AG08396 (cell line): ENCODE results near the gene KCNJ16.

Source experiments
- DNase-seq: peaks from one replicate; pipeline ENCODE4 v3.0.0; 2012; ENCODE audit warnings: low spot score, mixed read lengths

Gene KCNJ16

DNA sequence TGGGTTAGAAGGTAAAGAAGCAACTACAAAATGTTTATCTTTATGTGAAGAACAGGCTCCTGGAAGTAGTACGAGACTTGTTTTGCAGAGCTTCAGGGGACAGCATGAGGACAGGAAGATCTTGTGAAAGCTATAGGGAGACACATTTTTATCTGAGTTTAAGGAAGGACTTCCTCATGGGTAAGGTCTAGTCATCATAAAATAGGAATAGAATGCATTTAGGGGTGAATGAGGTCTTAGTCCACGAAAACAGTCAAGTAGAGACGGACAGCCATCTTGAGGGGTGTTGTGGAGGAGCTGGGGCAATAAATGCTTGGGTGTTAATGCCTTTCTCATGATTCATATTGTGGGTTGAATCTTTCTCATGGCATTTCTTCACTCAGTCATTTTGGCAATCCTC, 24.3 kb downstream of the KCNJ16 start:
- DNase-seq = no peak

DNA sequence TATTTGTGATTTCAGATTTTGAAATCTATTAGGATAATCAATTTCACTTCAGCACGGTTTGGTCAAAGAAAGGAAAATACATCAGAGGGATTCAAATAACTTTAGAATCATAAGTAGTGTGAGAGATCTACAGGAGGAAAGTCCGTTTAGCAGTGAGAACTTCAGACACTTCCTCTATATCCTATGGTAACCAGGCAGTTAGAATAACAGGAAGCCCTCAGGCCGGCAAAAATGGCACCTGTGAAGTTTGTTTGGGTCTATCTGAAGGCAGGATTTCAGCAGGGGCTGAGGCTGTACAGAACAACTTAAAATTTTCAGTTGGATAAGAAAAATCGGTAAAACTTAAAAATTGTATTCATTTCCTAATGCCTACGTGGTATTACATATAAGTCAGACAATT, 24.9 kb downstream of the KCNJ16 start:
- DNase-seq = no peak

DNA sequence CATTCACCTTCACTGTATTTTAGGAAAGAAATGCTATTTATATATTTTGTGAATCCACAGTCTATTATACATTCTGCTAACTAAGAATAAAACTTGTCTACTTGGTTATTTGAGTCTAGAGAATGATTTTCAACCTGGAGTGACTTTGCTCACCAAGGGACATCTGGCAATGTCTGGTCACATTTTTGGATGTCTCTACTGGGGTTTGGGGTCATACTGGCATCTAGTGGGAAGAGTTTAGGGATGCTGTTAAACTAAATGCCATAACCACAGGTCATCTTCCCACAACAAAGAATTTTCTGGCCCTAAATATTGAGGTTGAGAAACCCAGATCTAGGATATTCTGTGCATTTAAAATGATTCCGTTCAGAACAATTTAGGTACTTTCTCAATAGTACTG, 26.0 kb downstream of the KCNJ16 start:
- DNase-seq = no peak

DNA sequence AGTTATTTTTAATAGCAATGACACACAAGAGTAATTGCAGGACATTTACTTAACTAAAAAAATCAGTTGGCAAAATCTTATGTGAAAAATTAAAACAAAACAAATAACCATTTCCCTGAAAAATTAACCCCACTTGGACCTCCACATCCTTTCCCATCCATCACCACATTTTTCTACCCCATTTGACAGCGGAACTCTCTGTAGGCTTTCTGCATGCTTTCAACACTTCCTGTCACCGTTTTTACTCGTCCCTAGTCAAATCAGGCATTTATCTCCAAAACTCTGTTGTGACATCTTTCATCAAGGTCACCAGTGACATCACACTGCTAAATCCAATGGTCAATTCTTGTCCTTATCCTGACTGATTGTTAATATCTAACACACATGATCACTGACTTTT, 27.5 kb downstream of the KCNJ16 start:
- no peak for DNase-seq

DNA sequence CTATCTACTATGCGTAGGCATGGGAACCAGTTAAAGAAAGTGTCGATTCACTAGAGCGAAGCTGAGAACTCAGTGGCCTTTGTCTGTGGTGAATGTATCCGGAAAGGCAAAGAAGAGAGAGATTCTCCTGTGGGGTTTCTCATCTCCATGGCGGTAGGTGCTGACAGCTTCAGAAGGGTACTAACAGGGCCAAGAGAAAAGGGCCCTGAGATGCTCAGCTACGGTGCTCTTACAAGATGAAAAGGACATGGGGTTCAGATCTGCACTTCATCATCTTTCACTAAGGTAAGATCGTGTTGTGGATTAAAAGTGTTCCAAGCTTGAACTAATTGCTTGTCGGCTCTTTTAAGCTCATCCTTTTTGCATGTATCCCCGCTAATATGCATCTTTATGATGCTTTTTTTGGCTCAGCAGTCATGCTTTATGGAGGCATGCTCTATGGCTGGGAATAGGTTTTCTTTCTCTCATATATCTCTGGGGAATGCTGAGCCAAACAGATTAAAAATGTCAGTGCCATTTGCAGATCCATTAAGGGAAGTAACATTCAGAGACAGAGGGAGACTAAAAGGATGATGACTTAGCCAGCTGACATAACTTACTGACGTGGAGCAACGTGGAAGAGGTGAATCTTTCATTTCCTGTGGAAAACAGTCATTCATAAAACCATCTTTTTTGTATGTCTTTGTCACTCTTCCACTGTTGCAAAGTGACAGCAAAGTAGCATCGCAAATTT, 29.9 kb downstream of the KCNJ16 start:
- DNase-seq = no peak

DNA sequence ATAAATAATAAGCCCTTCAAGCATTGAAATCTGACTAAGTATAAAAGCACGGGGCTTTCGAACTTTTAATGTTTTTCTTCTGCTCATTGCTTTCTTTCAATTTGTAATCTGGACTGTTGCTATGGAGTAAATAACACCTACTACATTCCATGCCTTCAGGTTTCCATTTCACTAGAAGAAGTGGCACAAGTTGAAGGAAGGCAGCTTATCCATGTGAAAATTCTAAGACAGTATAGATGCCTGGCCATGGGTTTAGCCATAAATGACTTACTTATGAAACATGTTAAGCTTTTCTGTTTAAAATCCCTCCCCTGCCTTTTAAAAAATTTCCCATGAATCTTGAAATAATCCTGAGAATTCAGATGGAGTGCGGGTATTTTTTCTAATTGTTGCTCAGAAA, 30.6 kb downstream of the KCNJ16 start:
- DNase-seq = no peak

DNA sequence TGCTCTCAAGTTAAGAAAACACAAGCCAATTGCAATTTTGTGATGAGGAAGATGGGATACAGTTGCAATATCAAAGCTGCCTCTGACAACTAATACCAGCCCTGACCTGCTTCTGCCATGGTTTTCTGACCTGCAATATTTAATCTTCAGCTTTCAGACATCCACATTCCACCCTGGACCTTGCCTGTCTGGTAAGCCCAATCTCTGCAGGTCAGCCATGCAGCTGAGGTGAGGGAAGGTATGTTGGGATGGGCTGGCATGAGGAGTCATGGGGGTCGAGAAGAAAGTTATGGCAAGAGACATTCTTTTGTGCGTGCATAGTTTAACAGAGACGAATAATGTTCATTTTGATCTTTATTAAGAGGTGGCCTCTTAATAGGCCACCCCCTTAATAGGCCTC, 31.5 kb downstream of the KCNJ16 start:
- DNase-seq = no peak

DNA sequence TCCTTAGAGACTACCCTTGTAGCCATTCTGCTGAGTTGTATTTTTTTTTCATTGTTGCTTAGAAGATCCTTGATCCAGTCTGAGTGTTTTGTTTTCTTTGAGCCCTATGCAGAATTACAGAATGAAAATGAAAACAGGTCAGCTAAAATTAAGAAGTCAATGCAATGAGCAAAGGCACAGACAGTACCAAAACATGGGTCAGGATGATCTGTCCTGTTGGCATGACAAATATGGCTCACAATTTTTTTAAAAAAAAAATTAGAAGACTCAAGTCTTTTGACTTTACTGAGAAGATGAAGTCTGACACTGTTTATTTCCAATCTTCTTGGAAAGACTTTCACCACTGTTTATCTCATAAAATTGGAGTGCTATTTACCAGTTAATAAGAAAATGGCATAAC, 32.4 kb downstream of the KCNJ16 start:
- no peak for DNase-seq

DNA sequence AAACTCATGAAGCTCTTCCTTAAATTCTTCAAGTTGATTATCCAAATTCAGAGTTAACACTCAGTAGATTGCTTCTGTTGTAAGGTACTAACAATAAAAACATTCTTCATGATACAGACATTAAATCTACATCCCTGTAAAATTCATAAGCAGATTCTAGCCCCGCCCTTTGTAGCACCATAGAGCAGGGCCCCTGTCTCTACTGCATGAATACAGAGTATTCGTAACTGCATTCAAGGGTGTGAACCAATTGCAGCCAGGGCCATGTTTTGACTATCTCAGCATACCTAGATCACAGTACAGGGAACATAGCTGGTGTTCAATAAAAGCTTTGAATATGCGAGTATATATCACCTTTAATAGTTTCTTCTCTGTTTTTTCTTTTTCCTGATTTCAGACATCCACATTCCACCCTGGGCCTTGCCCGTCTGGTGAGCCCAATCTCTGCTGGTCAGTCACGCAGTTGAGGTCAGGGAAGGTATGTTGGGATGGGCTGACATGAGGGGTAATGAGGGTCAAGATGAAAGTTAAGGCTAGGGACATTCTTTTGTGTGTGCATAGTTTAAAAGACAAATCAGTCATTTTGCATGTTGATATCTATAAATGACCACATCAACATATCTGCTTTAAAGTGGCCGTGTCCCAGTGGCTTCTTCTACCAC, 33.0 kb downstream of the KCNJ16 start:
- DNase-seq = no peak

DNA sequence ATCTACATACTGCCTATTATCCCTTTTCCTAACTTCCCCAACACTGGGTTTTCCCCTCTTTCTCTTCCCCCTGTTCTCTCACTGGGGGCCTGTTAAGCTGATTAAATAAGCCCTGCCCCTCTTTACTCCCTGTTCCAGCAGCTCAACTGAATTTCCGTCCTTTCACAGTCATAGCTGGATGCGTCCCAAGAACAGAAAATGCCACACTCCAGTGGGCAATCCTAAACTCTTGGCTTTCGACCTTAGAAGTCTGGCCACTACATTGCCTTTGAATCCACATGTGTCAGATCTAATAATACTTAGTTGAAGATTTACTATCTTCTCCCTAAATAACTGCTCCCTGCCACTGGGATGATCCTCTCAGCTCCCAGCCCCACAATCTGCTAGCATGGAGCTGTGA, 34.5 kb downstream of the KCNJ16 start:
- no peak for DNase-seq

DNA sequence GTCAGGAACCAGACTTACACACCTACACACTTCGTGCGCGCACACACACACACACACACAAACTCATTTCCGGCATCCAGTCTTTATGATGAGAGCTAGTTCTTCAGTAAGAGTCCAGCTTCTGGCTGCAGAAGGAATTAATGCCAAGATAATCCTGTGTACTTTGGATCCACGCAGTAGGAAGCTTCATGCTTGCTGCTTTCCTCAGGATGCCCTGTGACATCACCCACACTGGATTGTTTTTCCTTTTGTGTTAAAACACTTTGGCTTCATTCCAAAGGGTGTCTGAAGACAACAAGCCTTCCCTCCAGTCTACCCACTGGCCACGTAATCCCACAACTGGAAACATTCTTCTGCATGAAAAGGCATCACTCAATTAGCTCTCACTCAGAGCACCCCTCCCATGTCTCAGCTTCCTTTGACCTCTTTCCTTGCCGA, 35.4 kb downstream of the KCNJ16 start:
- DNase-seq = no peak

DNA sequence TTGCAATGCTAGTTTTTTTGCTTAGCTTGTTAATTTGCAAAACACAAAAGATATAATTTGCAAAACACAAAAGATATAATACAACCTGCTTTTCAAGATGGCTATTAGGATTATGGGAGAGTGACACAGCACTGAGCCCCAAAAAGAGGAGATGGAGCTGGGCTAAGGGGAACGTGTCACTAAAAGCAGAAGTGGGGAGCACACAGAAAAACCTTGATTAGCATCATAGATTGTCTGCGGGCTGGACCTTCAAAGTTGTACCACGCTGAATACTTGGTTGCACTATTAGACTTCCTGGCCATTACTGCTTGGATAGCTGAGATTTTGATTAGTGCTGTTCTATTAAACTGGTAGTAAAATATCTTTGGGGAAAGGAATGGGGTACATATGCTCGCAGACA, 36.2 kb downstream of the KCNJ16 start:
- no peak for DNase-seq

DNA sequence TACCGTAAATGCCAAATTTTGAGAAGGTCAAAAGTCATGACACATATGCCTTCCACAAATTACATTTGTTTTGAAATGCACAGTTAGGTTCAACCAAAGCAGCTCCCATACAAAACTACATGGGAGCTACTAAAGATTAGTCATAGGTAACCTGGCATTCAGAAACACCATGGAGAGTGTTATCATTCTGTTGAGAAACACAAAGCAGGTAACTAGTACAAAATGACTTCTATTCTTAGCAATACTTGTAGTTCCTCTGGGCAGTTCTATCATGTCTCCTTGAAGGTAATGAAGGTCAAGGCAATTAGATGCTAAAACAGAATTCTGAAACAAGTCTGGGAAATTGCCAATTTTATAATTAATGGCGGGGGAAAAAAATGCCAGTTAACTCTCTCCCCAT, 39.4 kb downstream of the KCNJ16 start:
- DNase-seq = no peak

DNA sequence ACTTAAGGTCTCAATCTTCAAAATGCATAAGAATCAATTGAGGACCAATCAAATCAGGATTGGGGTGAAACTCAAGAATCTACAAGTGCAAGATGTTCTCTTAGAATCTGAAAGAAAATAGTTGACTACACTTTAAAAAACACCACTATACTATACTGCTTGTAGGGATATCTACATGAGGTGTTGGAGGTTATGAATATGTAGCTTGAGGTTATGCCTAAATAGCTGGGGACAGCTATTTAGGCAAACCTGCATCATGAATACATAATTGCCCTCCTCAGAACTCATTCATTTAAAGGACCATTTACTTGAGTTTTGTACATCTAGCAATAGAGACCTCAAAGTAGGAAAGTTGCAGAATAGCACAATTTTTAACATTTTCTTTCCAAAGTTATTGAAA, 40.1 kb downstream of the KCNJ16 start:
- DNase-seq = no peak

DNA sequence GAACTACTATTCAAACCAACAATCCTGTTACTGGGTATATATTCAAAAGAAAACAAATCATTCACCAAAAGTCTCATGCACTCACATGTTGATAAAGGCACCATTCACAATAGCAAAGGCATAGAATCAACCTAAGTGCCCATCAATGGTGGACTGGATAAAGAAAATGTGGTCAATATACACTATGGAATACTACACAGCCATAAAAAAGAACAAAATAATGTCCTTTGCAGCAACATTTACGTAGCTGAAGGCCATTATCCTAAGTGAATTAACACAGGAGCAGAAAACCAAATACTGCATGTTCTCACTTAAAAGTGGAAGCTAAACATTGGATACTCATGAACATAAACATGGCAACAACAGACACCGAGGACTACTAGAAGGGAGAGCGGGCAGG, 41.9 kb downstream of the KCNJ16 start:
- DNase-seq = no peak

DNA sequence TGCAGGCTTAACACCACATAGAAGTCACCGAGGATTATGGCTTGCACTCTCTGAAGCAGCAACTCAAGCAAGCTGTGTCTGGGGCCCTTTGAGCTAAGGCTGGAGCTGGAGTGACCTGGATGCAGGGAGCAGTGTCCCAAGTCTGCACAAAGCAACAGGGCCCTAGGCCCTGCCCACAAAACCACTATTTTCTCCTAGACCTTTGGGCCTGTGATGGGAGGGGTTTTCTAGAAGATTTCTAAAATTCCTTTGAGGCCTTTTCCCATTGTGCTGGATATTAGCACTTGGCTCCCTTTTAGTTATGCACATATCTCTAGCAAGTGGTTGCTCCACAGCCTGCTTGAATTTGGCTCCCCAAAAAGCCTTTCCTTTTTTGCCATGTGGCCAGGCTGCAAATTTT, 44.5 kb downstream of the KCNJ16 start:
- no peak for DNase-seq

DNA sequence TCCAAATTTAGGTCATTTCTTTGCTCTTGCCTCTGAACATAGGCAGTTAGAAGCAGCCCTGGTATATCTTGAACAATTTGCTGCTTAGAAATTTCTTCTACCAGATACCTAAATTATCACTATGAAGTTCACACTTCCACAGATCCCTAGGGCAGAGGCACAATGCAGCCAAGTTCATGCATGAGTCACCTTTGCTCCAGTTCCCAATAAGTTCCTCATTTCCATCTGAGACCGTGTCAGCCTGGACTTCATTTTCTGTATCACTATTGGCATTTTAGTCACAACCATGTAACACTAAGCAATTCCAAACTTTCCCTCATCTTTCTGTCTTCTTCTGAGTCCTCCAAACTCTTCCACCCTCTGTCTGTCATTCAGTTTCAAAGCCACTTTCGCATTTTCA, 45.0 kb downstream of the KCNJ16 start:
- no peak for DNase-seq

DNA sequence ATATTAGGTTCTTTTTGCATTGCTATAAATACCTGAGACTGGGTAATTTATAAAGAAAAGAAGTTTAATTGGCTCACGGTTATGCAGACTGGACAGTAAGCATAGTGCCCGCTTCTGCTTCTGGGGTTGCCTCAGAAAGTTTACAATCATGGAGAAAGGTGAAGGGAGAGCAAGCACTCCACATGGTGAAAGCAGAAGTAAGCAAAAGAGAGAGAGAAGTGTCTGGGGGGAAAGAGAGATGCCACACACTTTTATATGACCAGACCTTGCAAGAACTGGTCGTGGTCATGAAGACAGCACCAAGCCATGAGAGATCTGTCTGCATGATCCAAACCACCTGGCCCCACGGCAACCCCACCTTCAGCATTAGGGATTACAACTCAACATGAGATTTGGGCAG, 45.4 kb downstream of the KCNJ16 start:
- no peak for DNase-seq

DNA sequence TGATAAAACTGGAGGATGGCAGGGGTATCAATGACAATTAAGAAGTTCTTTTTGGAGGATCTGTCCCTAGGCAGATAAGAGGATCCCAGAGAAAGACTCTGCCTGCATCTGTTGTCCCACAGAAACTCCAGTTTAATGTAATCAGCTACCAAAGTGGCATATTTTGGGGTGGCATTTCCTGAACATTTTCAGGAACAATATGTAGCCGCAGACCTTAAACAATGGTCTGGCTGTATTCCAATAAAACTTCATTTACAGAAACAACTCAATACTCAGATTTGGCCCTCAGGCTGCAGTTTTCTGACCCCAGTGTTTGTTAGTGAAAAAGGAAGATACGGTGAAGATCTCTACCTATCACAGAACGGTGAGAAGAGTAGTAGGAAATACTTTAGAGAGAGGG, 46.1 kb downstream of the KCNJ16 start:
- DNase-seq = no peak

DNA sequence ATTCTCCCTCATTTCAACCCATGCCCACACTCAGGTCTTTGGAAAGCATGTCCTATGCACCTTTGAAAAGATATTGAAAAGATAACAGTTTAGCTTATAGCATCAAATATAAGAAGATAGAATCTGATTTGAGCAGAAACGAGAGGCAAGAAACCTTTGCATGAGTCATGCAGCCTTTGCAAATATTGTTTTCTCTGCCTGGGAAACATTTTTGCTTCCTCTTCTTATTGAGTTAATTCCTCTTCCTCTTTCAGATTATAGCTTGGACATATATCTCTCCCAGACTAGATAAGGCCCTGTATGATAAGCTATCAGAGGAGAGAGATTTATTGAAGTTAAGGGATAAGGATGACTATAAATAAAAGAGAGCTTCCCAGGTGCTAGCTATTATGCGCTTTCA, 48.2 kb downstream of the KCNJ16 start:
- DNase-seq = no peak

DNA sequence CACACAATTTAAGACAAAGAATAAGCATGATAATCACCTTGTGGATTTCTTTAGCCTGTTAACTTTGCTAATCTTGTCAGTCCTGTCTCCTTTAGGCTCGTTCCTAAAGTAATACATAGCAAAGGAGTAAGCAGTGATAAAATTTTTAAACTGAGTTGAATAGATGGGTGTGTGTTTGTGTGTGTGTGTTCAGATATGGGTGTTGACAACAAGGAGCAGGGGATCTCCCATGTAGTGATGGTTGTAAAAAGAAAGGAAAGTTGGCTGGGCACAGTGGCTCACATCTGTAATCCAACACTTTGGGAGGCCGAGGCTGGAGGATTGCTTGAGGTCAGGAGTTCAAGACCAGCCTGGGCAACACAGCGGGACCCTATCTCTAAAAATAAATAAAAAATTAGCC, 49.7 kb downstream of the KCNJ16 start:
- no peak for DNase-seq

DNA sequence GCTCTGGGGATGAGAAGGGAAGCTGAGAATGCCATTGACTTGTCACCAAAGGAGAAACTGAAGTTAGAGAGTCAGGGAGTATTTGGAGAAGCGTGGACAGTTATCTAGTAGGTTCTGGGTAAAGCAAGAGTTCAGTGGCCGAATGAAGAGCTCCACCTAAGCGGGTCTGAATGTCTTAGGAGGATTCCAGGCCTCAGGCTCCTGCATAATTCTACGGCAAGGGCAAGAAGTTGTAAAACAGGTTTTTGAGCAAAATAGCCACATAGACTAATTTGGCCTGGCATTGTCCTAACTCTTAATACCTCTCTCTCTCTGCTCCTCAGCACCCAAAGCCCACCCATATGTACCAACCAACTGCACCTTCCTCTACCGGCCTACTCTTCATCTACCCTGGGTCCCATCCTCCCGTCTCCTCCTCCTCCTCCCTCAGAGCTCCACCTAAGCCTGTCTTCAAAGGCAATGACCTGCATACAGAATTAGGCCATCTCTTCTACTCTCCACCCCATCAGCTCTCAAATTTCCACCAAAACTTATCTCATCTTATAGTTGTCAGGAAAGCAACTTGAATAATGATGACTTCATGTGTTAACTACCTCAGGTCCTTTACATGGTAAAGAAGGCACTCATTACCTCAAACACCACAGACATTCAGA, 52.3 kb downstream of the KCNJ16 start:
- DNase-seq = no peak

DNA sequence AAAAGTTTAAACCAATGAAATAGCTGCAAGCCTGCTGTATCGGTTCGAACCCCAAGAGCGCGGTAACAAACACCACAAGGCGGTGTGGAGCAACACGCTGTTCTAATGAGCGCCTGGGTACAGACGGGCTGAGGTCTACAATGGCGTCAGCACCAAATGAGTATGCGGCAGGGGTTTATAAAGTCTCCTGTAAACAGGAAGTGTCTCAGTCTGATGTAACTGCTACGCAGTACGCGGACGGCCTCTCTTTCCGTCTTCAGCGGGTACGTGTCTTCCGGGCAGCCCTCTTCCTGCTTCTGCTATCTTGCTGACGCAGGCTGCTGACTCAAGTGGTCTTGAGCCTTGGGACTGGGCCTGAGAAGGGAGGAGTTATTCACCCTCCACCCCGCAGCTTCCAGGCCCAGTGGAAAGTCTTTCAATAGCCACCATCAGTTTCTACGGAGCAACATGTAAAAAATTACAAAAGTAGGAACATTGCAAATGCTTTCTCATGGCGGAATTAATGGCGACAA, 53.8 kb downstream of the KCNJ16 start:
- DNase-seq = no peak
